ENCODE measurements around the gene NR3C2. TPM values are rescaled to one million over a fixed set of nuclear protein-coding genes. Genes with fewer than 3 reads are reported as not detected.

The NR3C2 gene
- total RNA-seq, 1 experiment from 2014 or later, result 2.7 TPM

DNA sequence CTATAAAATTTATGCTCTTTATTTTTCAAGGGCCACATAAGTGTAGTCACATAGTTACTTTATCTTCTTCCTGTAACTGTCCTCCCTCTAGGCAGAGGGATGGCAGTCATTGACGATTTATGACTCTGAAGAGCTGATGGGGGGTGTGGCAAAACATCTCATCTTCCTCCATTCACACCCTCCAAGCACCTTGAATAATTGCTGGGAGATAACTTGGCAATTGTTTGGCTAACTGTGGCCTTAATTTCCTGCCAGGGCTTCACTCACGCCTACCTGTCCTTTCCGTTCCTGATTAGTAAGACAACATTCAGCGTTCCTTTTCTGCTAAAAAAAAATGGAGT lies 381.1 kb downstream of the NR3C2 start:
- H3K27ac ChIP-seq (ENCODE audit: low read depth, low read length), result no peak overlapping the region
- TF ChIP-seq SP1 (IDR thresholded peaks at IDR 0.05; ENCODE audit: low read depth) (no peak), SRF (IDR thresholded peaks at IDR 0.05; ENCODE audit: low read depth) (no peak)
- H3K9me3 ChIP-seq (ENCODE audit: control insufficient read depth in 1 of 2, insufficient read depth in 1 of 2, low read depth in 1 of 2, low read length in 2 of 2), result no peaks in the 10 kb centered on the region
- ATAC-seq (no peak), DNase-seq (ENCODE audit: low read depth, low spot score) (no peak)
- H3K4me3 ChIP-seq (replicated peaks in 1 of 2; ENCODE audit: low read depth in 1 of 2, low read length in 2 of 2), result no peak overlapping the region
- no peak overlapping the region for H2AFZ ChIP-seq (ENCODE audit: low read depth, low read length, poor library complexity, severe bottlenecking)
- no peak overlapping the region for H3K4me2 ChIP-seq (ENCODE audit: low read length)
- H3K27me3 ChIP-seq (ENCODE audit: insufficient read depth, low read length), result no peaks in the 10 kb centered on the region
- H3K9me2 ChIP-seq (ENCODE audit: insufficient read depth), result no peaks in the 10 kb centered on the region
- no peak overlapping the region for H3K9ac ChIP-seq (ENCODE audit: low read length)
- ChIA-PET POLR2A (no interaction called here), RAD21 (ENCODE audit: low non-redundant PET in 1 of 2, low total read pairs in 2 of 2, uncharacterized antibody in 2 of 2, unreplicated experiment in 2 of 2) (no interaction called here), CTCF (no interaction called here)
- no peaks in the 10 kb centered on the region for H4K20me1 ChIP-seq (ENCODE audit: insufficient read depth)
- H3K79me2 ChIP-seq (ENCODE audit: insufficient read depth, low read length), result no peaks in the 10 kb centered on the region
- H3K36me3 ChIP-seq (ENCODE audit: control insufficient read depth in 1 of 2, insufficient read depth in 2 of 2, low read length in 2 of 2), result no peaks in the 10 kb centered on the region
- no TSS peak for BruUV-seq (replicated peaks)
- intact Hi-C loops (cut with micrococcal nuclease), result no loop called here
- H3K4me1 ChIP-seq (ENCODE audit: control insufficient read depth in 1 of 2, insufficient read depth in 2 of 2, low read length in 2 of 2), result peaks cover 0 to 9% of the 10 kb centered on the region in 2 experiments; a peak in 2 of 4 replicates

DNA sequence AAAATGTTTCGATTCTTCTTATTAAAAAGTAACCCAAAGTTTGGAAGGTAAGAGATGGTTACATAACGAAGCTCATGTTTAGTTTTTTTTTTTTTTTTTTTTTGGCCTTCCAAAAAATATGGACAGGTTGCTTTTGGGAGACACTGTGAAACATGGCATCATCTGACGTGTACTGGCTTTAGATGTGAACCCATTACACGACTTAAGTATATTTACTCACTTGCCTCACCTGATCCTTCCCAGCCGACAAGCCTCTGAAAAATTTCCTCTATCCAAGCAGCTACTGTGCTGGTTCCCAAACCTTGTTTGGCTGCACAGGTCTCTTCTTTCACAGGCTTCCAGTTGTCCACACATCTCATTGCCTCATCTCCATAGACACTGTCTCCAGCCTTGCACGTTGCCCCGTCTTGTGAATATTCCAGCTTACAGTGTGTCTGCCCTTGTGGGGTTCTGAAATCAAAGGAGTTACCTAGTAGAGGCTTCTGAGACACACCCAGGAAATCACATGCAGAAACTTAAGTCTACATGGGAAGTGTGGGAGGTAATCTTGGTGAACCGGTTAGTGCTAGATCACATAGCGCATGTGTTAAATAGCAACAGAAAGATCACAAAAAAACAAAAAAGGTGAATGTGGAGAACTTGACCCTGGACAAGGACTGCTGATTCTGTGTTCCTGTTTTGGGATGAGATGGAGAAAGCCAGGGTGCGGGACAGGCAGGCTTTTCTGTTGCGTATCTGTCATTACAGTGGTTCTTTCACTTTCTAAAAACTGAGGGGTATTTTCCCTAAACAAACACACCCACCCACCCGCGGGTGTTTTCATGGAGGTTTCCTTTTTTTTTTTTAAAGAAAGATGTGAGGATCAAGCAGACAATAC lies 381.7 kb downstream of the NR3C2 start:
- H3K4me2 ChIP-seq (ENCODE audit: low read length), result no peak overlapping the region
- intact Hi-C loops (cut with micrococcal nuclease), result no loop called here
- H2AFZ ChIP-seq (ENCODE audit: low read depth, low read length, poor library complexity, severe bottlenecking), result no peak overlapping the region
- no peak overlapping the region for H3K27ac ChIP-seq (ENCODE audit: low read depth, low read length)
- RAD21 ChIA-PET (ENCODE audit: low non-redundant PET in 1 of 2, low total read pairs in 2 of 2, uncharacterized antibody in 2 of 2, unreplicated experiment in 2 of 2), result no interaction called here
- no TSS peak for BruUV-seq (replicated peaks)
- H3K27me3 ChIP-seq (ENCODE audit: insufficient read depth, low read length), result no peaks in the 10 kb centered on the region
- CTCF ChIA-PET, result no interaction called here
- ATAC-seq (no peak), DNase-seq (ENCODE audit: low read depth, low spot score) (no peak)
- H3K4me1 ChIP-seq (ENCODE audit: control insufficient read depth in 1 of 2, insufficient read depth in 2 of 2, low read length in 2 of 2), result peaks cover 0 to 10% of the 10 kb centered on the region in 2 experiments; a peak in 2 of 4 replicates
- H3K9ac ChIP-seq (ENCODE audit: low read length), result no peak overlapping the region
- H4K20me1 ChIP-seq (ENCODE audit: insufficient read depth), result no peaks in the 10 kb centered on the region
- no peaks in the 10 kb centered on the region for H3K36me3 ChIP-seq (ENCODE audit: control insufficient read depth in 1 of 2, insufficient read depth in 2 of 2, low read length in 2 of 2)
- TF ChIP-seq EZH2phosphoT487 (IDR thresholded peaks at IDR 0.05; ENCODE audit: borderline replicate concordance) (no peak), SIN3A (IDR thresholded peaks at IDR 0.05; ENCODE audit: low read depth) (no peak), POLR2AphosphoS5 (IDR thresholded peaks at IDR 0.05; ENCODE audit: low read depth, low read length) (no peak), FOSL1 (IDR thresholded peaks at IDR 0.05; ENCODE audit: low read depth) (no peak), YY1 (IDR thresholded peaks at IDR 0.05; ENCODE audit: extremely low read depth, insufficient replicate concordance, low read depth, low read length) (no peak), SRF (IDR thresholded peaks at IDR 0.05; ENCODE audit: low read depth) (no peak)
- TF ChIP-seq, protein P1, sequence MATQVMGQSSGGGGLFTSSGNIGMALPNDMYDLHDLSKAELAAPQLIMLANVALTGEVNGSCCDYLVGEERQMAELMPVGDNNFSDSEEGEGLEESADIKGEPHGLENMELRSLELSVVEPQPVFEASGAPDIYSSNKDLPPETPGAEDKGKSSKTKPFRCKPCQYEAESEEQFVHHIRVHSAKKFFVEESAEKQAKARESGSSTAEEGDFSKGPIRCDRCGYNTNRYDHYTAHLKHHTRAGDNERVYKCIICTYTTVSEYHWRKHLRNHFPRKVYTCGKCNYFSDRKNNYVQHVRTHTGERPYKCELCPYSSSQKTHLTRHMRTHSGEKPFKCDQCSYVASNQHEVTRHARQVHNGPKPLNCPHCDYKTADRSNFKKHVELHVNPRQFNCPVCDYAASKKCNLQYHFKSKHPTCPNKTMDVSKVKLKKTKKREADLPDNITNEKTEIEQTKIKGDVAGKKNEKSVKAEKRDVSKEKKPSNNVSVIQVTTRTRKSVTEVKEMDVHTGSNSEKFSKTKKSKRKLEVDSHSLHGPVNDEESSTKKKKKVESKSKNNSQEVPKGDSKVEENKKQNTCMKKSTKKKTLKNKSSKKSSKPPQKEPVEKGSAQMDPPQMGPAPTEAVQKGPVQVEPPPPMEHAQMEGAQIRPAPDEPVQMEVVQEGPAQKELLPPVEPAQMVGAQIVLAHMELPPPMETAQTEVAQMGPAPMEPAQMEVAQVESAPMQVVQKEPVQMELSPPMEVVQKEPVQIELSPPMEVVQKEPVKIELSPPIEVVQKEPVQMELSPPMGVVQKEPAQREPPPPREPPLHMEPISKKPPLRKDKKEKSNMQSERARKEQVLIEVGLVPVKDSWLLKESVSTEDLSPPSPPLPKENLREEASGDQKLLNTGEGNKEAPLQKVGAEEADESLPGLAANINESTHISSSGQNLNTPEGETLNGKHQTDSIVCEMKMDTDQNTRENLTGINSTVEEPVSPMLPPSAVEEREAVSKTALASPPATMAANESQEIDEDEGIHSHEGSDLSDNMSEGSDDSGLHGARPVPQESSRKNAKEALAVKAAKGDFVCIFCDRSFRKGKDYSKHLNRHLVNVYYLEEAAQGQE (IDR thresholded peaks at IDR 0.05; ENCODE audit: low read depth), result no peak
- TF ChIP-seq, protein P2, sequence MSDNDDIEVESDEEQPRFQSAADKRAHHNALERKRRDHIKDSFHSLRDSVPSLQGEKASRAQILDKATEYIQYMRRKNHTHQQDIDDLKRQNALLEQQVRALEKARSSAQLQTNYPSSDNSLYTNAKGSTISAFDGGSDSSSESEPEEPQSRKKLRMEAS (IDR thresholded peaks at IDR 0.05), result no peak
- H3K9me3 ChIP-seq (ENCODE audit: control insufficient read depth in 1 of 2, insufficient read depth in 1 of 2, low read depth in 1 of 2, low read length in 2 of 2), result no peaks in the 10 kb centered on the region
- H3K9me2 ChIP-seq (ENCODE audit: insufficient read depth), result no peaks in the 10 kb centered on the region
- no peaks in the 10 kb centered on the region for H3K79me2 ChIP-seq (ENCODE audit: insufficient read depth, low read length)
- H3K4me3 ChIP-seq (replicated peaks in 1 of 2; ENCODE audit: low read depth in 1 of 2, low read length in 2 of 2), result no peak overlapping the region
- POLR2A ChIA-PET, result no interaction called here
